ENCODE results near the gene ARHGAP18.

ARHGAP18 gene

GRCh38 chr6:129719692-129720091 lies 9.7 kb upstream of the ARHGAP18 start:
- DNase-seq = no peak

- no peak for DNase-seq
These were observed 7.3 kb upstream of the ARHGAP18 start for GRCh38 chr6:129717277-129717676.

DNA sequence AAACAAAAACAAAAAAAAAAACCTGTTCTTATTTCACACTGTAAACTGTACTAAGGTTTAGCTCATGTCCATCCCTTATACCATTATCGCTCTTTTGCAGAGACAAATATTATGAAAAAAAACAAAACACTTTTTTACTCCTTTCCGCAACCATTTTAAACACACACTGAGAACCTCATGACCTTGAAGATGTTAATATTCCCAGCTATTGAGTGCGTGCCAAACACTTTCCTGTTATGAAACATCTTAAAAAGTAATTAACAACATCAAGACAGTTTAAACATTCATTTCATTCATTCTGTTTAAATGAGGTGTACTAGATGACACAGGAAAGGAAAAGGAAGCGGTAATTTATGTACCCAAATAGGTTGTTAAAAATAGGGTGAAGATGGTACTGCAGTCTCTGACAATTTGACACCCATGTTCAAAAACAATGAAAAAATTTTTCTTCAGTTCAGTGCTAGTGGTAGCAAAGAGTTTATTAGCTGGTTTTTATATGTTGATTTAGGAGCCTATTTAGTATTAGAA lies 3.9 kb upstream of the ARHGAP18 start:
- DNase-seq = no peak

- no peak for DNase-seq
These were observed 1.3 kb upstream of the ARHGAP18 start for GRCh38 chr6:129711271-129711631.

GRCh38 chr6:129710450-129711270 lies 683 bp upstream of the ARHGAP18 start:
- no peak for DNase-seq

DNA sequence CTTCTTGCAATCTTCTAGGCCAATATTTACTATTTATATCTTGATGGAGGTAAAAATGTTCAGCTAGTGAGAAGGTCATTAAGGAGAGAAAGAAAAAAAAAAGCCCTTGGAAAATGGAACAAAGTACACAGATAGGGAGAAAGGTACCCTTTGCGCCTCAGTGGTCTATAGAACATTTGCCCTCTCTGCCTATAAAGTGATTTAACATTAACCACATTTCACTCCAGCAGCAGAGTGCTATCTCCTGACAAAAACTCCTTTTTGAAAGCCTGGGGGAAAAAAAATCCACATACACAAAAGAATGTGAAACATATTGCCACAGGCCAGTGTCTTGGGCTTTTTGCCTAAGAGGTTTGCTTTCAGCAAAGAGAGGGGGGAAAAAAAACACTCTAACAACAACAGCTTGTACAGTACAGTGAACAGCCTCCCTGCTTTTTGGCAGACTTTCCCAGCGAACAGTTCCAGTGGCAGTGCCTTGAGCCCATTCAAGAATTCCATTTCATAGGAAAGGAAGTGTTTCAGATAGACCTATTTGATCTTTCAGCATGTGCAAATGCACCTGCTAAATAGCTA lies 695 bp downstream of the ARHGAP18 start:
- DNase-seq = no peak

DNA sequence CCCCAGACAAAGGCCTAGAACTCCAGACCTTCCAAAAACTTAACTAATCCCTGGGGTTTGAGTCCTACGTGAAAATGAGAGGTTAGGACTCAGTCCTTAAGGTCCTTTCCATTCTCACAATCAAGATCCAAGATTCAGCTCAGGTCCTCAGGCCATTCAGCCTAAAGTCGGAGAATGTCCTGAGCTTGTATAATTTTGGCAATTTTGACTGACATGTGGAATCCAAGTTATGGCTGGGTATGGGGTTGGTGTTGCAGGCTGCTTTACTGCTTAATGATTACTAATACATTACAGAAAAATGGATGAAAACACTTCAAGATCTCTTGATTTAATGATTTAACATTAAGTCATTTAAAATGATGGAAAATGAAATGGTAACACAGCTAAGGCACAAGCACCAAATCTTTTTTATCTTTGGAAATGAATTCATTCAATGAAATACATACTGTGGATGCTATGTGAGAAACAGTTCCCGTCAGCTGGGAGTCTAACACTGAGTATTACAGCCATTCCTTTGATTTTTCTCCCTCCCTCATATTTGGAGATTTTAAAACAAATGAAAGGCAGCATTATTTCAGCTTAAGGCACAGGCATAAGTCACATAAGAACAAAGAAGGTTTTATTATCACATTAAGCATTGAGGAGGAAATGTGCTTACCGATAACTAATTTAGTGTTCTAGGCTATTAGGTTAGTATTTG lies 1.3 kb downstream of the ARHGAP18 start:
- no peak for DNase-seq

DNA sequence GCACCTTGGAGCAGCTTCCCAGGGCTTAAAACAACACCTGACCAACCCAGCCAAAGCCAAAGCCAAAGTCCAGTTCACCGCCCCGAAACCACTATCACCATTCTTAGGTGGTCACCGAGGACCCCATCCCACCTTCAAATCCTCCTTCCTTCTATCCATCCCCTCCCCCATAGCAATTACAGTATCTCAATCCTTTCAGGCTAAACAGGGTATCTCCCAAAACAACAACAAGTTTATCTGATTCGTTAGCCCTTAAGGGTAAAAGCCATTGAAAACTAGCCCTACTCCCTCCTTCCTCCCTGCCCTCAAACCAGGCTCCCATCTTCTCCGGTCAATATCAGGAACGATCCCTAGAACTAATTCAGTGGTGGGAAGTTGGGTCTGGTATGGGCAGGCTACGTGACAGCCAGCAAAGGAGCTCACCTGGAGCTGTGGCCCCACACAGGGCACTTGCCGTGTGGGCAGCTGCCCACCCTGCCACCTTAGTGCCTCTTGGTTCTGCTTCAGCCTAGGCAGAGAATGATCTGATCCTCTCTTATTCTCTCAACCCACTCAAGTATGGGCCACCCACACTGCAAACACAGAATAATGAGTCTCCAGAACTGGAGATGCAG lies 2.0 kb downstream of the ARHGAP18 start:
- no peak for DNase-seq

GRCh38 chr6:129707028-129707427 lies 2.9 kb downstream of the ARHGAP18 start:
- DNase-seq = no peak

- no peak for DNase-seq
These were observed 4.8 kb downstream of the ARHGAP18 start for GRCh38 chr6:129705212-129705611.

- DNase-seq = no peak
These were observed 5.3 kb downstream of the ARHGAP18 start for GRCh38 chr6:129704708-129705107.

- DNase-seq = no peak
These were observed 8.1 kb downstream of the ARHGAP18 start for GRCh38 chr6:129701721-129702455.

DNA sequence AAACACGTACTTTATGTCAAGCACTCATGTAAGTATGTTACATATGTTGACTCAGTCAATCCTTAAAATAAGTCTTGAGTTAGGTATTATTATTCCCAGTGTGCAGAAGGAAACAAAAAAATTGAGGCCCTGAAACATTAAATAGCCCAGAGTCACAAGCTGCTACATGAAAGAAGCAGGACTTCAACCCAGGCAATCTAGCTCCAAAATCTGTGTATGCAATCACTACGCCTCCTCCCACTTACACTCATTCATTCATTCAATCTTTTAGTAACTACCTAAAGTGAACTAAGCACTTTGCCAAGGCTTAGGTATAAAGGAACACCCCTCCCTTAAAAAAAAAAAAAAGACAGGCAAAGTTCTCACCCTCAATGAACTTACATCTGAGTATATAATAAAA lies 9.3 kb downstream of the ARHGAP18 start:
- no peak for DNase-seq

GRCh38 chr6:129699659-129700058 lies 10.3 kb downstream of the ARHGAP18 start:
- no peak for DNase-seq

- DNase-seq = no peak
These were observed 11.5 kb downstream of the ARHGAP18 start for GRCh38 chr6:129698430-129698829.

DNA sequence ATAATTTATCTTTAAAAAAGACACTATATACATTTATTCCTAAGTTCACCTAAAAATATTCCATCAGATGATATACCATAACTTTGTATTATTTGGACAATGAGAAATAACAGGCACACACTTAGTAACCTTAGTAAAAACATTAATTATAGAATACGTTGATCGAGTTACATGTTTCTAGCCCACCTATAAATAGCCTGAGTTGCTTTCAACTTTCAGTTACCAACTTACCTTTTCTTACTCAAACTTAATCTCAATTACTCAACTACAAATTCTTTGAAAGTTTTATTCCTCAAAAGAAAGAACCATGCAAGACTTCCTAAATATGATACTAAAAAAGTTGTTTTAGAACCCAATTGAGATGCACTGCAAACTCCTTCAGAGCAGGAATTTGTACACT lies 12.2 kb downstream of the ARHGAP18 start:
- no peak for DNase-seq

GRCh38 chr6:129696843-129697242 lies 13.1 kb downstream of the ARHGAP18 start:
- no peak for DNase-seq

DNA sequence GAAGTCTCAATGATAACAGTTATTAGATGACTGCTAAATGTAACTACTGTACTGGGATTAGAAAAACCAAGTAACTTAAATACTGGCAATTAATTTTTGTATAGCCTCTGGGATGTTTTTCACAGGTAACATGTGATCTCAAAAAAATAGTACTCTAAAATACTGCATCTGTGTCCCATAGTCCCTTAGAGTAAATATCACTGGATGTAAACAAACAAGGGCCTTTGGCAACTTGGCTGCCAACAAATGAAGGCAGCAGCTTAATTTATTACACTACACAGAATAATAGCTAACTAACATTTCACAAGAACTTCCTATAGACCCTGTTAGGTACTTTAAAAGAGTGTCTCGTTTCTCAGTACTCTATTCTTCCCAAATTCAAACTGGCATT lies 14.0 kb downstream of the ARHGAP18 start:
- DNase-seq = no peak

GRCh38 chr6:129695373-129696027 lies 14.5 kb downstream of the ARHGAP18 start:
- no peak for DNase-seq

- DNase-seq = no peak
These were observed 15.9 kb downstream of the ARHGAP18 start for GRCh38 chr6:129694036-129694435.

DNA sequence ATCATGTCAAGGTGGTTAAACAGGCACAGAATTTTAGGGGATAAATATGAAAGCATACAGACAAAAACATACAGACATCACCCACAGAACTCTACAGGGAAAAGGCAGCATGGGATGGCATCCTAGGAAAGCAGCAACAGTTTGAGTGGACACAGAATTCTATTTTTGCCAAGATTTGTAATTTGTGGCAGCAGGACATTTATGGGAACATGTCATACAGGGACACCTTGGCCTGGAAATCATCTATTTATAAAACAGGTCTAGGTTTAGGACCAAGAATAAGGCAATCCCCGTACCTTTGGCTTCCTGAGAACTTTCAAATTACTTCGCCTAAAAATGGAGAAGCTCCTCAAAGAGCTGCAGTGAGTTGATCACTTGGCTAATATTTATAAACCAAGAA lies 17.5 kb downstream of the ARHGAP18 start:
- DNase-seq = no peak

DNA sequence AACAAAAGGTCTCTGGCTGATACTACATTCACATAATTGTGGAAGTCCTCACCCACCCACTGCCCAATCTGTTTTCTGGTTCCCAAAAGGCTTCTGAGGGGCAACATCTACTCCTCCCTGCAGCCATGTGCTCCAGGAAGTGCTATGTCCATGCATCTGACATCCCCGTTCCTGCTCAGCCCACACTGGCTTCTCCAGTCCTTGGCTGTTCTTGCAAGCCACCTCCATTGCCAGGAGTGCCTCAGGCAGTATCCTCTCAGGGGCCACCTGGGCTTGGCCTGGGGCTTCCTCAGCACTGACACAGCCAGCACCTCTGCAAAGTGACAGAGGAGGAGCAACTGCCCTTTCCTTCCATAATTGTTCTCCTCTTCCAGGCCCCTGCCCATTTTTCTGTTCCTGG lies 18.3 kb downstream of the ARHGAP18 start:
- no peak for DNase-seq
